K562 (cell line): ENCODE measurements around the gene ZNF609. TPM values are rescaled to one million over a fixed set of nuclear protein-coding genes. Genes with fewer than 3 reads are reported as not detected.

Experiments
- ATAC-seq: fragments of 200-7000 bp; cut with Tn5 transposase; 3 replicates; pipeline ENCODE4 v1.9.1; 2020; ENCODE audit warnings: moderate library complexity
- BruUV-seq: library from RNA; stranded (reverse); fragments of 400-500 nt; replicated peaks from 2 replicates; lab custom pipeline; 2021; lab: Mats Ljungman, UMichigan
- CTCF ChIA-PET: fragments of 300-600 bp; formaldehyde crosslinking; extraction: SDS; loops from one replicate; lab custom pipeline; 2021; ENCODE audit warnings: low intra/inter-chr PET ratio; lab: Yijun Ruan, JAX
- POLR2A ChIA-PET: fragments of 300-600, 350-650 bp; sonication (Branson Sonifier 250); formaldehyde crosslinking; extraction: SDS; loops from one replicate; lab custom pipeline; 2021; ENCODE audit warnings: antibody characterized with exemption, inconsistent platforms; lab: Yijun Ruan, JAX
- DNase-seq, 4 experiments: peaks; one replicate each; pipeline versions ENCODE4 v3.0.0 to v3.0.0-alpha.2; 2011 to 2018; ENCODE audit warnings: low spot score in 3 of 4, mixed read lengths in 3 of 4; ENCODE audit errors: extremely low read depth in 1 of 4
- FAIRE-seq: peaks from 2 replicates; lab custom pipeline; 2011; peaks lifted over from hg19 to GRCh38; lab: Jason Lieb, UNC
- H2AFZ ChIP-seq: 2 replicates; pipeline ENCODE4 v1.6.0; 2011; ENCODE audit warnings: low read depth, low read length, control low read depth, inconsistent platforms
- H3K27ac ChIP-seq: fragments of 200-600 bp; 3 replicates; pipeline ENCODE4 v1.8.0; 2011; ENCODE audit warnings: low read depth, mild to moderate bottlenecking, control low read depth, inconsistent platforms, low read length, moderate library complexity, mixed read lengths; ENCODE audit errors: extremely low read depth
- H3K27me3 ChIP-seq, 2 experiments: fragments of 300-600 bp in 1 of 2; 2 replicates in 1 of 2; 3 replicates in 1 of 2; pipeline versions ENCODE4 v1.6.0 to v1.8.0; 2011; ENCODE audit warnings: inconsistent platforms in 2 of 2, low read length in 2 of 2, mild to moderate bottlenecking in 1 of 2, mixed read lengths in 1 of 2, moderate library complexity in 1 of 2; ENCODE audit not compliant: control insufficient read depth in 2 of 2, insufficient read depth in 2 of 2
- H3K36me3 ChIP-seq: fragments of 300-600 bp; 3 replicates; pipeline ENCODE4 v1.8.0; 2011; ENCODE audit warnings: mild to moderate bottlenecking, low read length, inconsistent platforms; ENCODE audit not compliant: control insufficient read depth, insufficient read depth
- H3K4me1 ChIP-seq, 2 experiments: fragments of 200-600 bp in 1 of 2; replicated peaks in 1 of 2; 2 replicates in 1 of 2; 3 replicates in 1 of 2; pipeline versions ENCODE4 v1.5.1 to v1.8.0; 2011; ENCODE audit warnings: inconsistent platforms in 2 of 2, low read length in 2 of 2, mild to moderate bottlenecking in 1 of 2, mixed read lengths in 1 of 2, moderate library complexity in 1 of 2; ENCODE audit not compliant: control insufficient read depth in 2 of 2, insufficient read depth in 2 of 2
- H3K4me2 ChIP-seq: 2 replicates; pipeline ENCODE4 v1.6.1; 2011; ENCODE audit warnings: low read length, control low read depth, inconsistent platforms, mixed read lengths; ENCODE audit not compliant: insufficient read depth
- H3K4me3 ChIP-seq: fragments of 200-600 bp; sonication (generic), shearing (Covaris generic); 2 replicates; pipeline ENCODE4 v1.5.1; 2016; ENCODE audit warnings: control low read depth, inconsistent platforms
- H3K79me2 ChIP-seq: fragments of 200-600 bp; 3 replicates; pipeline ENCODE4 v1.8.0; 2011; ENCODE audit warnings: low read length, inconsistent platforms; ENCODE audit not compliant: control insufficient read depth, insufficient read depth
- H3K9ac ChIP-seq, 2 experiments: 2 replicates each; pipeline versions ENCODE4 v1.6.0 to v1.6.1; 2011; ENCODE audit warnings: low read depth in 2 of 2, low read length in 2 of 2, control low read depth in 1 of 2, inconsistent platforms in 1 of 2, mild to moderate bottlenecking in 1 of 2, mixed read lengths in 1 of 2; ENCODE audit not compliant: insufficient read depth in 1 of 2
- H3K9me1 ChIP-seq: one replicate; pipeline ENCODE4 v1.6.0; 2011; ENCODE audit warnings: inconsistent platforms, mild to moderate bottlenecking, low read length, moderate library complexity; ENCODE audit not compliant: control insufficient read depth, insufficient read depth
- H3K9me3 ChIP-seq: replicated peaks from 2 replicates; pipeline ENCODE4 v1.5.1; 2011; ENCODE audit warnings: low read depth, low read length, inconsistent platforms; ENCODE audit not compliant: control insufficient read depth, insufficient read depth
- H4K20me1 ChIP-seq: replicated peaks from 2 replicates; pipeline ENCODE4 v1.6.1; 2011; ENCODE audit warnings: low read length, inconsistent platforms, mixed read lengths; ENCODE audit not compliant: control insufficient read depth, insufficient read depth
- BACH1 ChIP-seq: fragments of 200-800 bp; sonication (Bioruptor generic); IDR thresholded peaks from 2 replicates; pipeline ENCODE4 v1.6.1; 2016; ENCODE audit warnings: missing genetic modification characterization, missing compliant biosample characterization
- DPF2 ChIP-seq: fragments of 450-650 bp; IDR thresholded peaks from 2 replicates; pipeline ENCODE4 v1.6.1; 2016
- PTBP1 ChIP-seq: fragments of 200-400 bp; formaldehyde crosslinking; IDR thresholded peaks from 2 replicates; pipeline ENCODE4 v1.6.1; 2017; ENCODE audit warnings: low read depth, low read length
- SRSF9 ChIP-seq: fragments of 200-400 bp; formaldehyde crosslinking; IDR thresholded peaks from 2 replicates; pipeline ENCODE4 v1.6.1; 2017; ENCODE audit warnings: low read depth, low read length, borderline replicate concordance
- XRCC4 ChIP-seq: IDR thresholded peaks from one replicate; pipeline ENCODE4 v1.6.1; 2011; ENCODE audit not compliant: insufficient read depth, insufficient read length; ENCODE audit errors: extremely low read depth
- ZBTB40 ChIP-seq, 2 experiments: fragments of 450-650 bp in 1 of 2; sonication (generic) in 1 of 2; formaldehyde crosslinking in 1 of 2; IDR thresholded peaks; 2 replicates each; pipeline versions ENCODE4 v1.7.1 to v1.9.0; 2016 to 2022; ENCODE audit warnings: inconsistent platforms in 1 of 2, mild to moderate bottlenecking in 1 of 2, missing genetic modification reagents in 1 of 2
- ZEB2 ChIP-seq: fragments of 450-650 bp; IDR thresholded peaks from 2 replicates; pipeline ENCODE4 v1.6.1; 2016
- ZNF347 ChIP-seq: fragments of 450-650 bp; formaldehyde crosslinking; IDR thresholded peaks from 2 replicates; pipeline ENCODE4 v1.4.0; 2020; ENCODE audit warnings: low read depth, mild to moderate bottlenecking, moderate library complexity
- ZNF354B ChIP-seq: fragments of 250-450 bp; sonication (Bioruptor Pico); IDR thresholded peaks from 2 replicates; pipeline ENCODE4 v1.4.0; 2020
- ZNF444 ChIP-seq: fragments of 250-450 bp; sonication (Bioruptor Pico); IDR thresholded peaks from 2 replicates; pipeline ENCODE4 v1.4.0; 2020; ENCODE audit warnings: mild to moderate bottlenecking, moderate library complexity
- WGBS: fragments of 100-300 bp; shearing (Covaris generic); methylation state at CpG from one replicate; pipeline ENCODE4 v1.1.6; 2016; ENCODE audit warnings: low coverage, mixed read lengths; ENCODE audit not compliant: insufficient coverage; ENCODE audit errors: missing lambda C conversion rate; 5-methylcytosine and 5-hydroxymethylcytosine counted together
- in situ Hi-C: fragments of 300-500 bp; cut with MboI; formaldehyde crosslinking; loops from 4 replicates; pipeline ENCODE4 v1.15.0; 2018; ENCODE audit warnings: inconsistent platforms, mixed read lengths
- intact Hi-C: fragments of 100-400 bp; cut with micrococcal nuclease; formaldehyde crosslinking; loops from 2 replicates; pipeline ENCODE4 v1.14.2; 2022
- polyA plus RNA-seq, 8 experiments: library from polyadenylated mRNA; depleted of rRNA in 4 of 8; stranded (reverse) in 5 of 8; unstranded in 3 of 8; fragments of >200 nt; fragmentation: Nextera tagmentation in 2 of 8; fragmentation: Illumina TruSeq in 1 of 8; extraction: Ambion mirVana in 2 of 8; extraction: Trizol in 1 of 8; gene quantifications; 2 replicates each; pipeline versions ENCODE4 v1.2.1 to v1.2.3, GENCODE V29; 2011 to 2014; ENCODE audit warnings: inconsistent platforms in 1 of 8, missing spikeins in 1 of 8
- total RNA-seq, 7 experiments: library from RNA; depleted of rRNA in 6 of 7; stranded (reverse); fragments of >200 nt in 6 of 7; fragmentation: Illumina TruSeq in 2 of 7; extraction: Trizol in 2 of 7; gene quantifications; 2 replicates each; pipeline versions ENCODE4 v1.2.1 to v1.2.3, GENCODE V29; 2011 to 2021; ENCODE audit warnings: low replicate concordance in 1 of 7
- TF ChIP-seq, protein P1 (sequence below): sonication (generic); formaldehyde crosslinking; IDR thresholded peaks from 2 replicates; pipeline ENCODE4 v1.8.1; 2023; ENCODE audit warnings: mild to moderate bottlenecking, missing genetic modification reagents

ZNF609 gene
- total and polyA plus RNA-seq, 9 of the 15 experiments (the other 6 are each of a cell fraction or from before 2014, with no cell fraction given) = 3.0 to 38.7 (median 17.8) TPM

DNA sequence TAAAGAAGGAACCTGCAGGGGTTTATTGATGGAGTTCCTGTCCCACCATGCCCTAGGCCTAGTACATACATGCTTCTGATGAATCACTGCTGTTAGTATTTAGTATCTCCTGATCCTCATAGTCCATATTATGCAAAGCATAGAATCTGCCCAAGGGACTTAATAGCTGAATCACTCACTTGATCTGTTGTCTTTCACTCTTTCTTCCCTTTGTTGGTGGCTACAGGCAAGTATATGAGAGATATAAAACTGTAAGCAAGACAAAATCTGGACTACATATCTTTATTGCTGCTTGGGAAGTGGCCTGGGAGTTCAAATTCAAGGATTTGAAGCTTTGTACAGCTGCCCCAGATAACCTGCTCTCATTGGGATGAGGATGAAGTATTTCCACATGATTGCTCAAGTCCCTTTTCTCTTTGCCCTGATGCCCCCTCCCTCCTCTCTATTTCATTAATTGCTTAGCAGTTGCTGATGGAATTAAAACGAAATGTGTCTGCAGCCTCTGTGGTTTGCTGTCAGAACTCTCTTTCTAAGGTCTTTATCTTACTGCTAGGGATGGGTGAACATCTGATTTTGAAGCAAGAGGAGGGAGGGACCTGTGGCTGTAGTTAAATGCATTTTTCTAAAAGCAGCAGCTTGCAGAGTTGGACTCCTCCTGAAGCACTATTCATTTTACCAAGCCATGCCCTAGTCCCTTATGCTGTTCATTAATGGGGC is 114.1 kb downstream of the ZNF609 start:
- 20% methylated on average over 1 of the region's 1 CpG for WGBS
- POLR2A ChIA-PET = interaction anchor here (0.7 kb wide), 1 partner anchor 27 kb away, joined by 3 read pairs; no protein-coding TSS in a partner anchor
- FAIRE-seq = no peak
- BruUV-seq = no TSS peak
- Histone ChIP-seq H3K9me1 (no peaks in the 10 kb centered on the region), H3K9ac (no peak overlapping the region), H3K9me3 (peaks cover 1% of the 10 kb centered on the region; the same call in 1 of the 2 replicates), H3K79me2 (peaks cover 80% of the 10 kb centered on the region), H3K4me1 (peaks cover 0 to 13% of the 10 kb centered on the region in 2 experiments; a peak in 4 of 5 replicates), H3K27me3 (no peaks in the 10 kb centered on the region), H2AFZ (no peak overlapping the region), H3K36me3 (peaks cover 2% of the 10 kb centered on the region; the same call in 1 of the 3 replicates), H3K4me3 (no peak overlapping the region), H4K20me1 (no peaks in the 10 kb centered on the region), H3K4me2 (no peak overlapping the region), H3K27ac (no peak overlapping the region)
- peak; percentile 27; the same call in 2 of the 3 replicates for ATAC-seq
- CTCF ChIA-PET = no interaction called here
- intact Hi-C loops = no loop called here
- in situ Hi-C loops = no loop called here
- DNase-seq = no peak
- TF ChIP-seq ZNF354B (CRISPR knock-in tag) = no peak
- no peak for TF ChIP-seq ZNF347 (CRISPR knock-in tag)
- TF ChIP-seq ZNF444 (CRISPR knock-in tag) = no peak
- TF ChIP-seq SRSF9 = no peak
- TF ChIP-seq BACH1 (tag) = no peak
- TF ChIP-seq, protein P1, sequence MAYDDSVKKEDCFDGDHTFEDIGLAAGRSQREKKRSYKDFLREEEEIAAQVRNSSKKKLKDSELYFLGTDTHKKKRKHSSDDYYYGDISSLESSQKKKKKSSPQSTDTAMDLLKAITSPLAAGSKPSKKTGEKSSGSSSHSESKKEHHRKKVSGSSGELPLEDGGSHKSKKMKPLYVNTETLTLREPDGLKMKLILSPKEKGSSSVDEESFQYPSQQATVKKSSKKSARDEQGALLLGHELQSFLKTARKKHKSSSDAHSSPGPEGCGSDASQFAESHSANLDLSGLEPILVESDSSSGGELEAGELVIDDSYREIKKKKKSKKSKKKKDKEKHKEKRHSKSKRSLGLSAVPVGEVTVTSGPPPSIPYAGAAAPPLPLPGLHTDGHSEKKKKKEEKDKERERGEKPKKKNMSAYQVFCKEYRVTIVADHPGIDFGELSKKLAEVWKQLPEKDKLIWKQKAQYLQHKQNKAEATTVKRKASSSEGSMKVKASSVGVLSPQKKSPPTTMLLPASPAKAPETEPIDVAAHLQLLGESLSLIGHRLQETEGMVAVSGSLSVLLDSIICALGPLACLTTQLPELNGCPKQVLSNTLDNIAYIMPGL (CRISPR knock-in tag) = no peak
- no peak for TF ChIP-seq DPF2
- no peak for TF ChIP-seq PTBP1
- no peak for TF ChIP-seq ZEB2
- TF ChIP-seq ZBTB40 (IDR thresholded peaks at IDR 0.05) = no peak
- no peak for TF ChIP-seq ZBTB40 (CRISPR knock-in tag; IDR thresholded peaks at IDR 0.05)
- TF ChIP-seq XRCC4 = no peak
